GM21515 (cell line): ENCODE measurements around the gene RNF150.

ENCODE experiments used
- ATAC-seq: cut with Tn5 transposase; IDR thresholded peaks from one replicate; pipeline ENCODE4 v1.9.1; 2021; ENCODE audit not compliant: unreplicated experiment

Gene RNF150

GRCh38 chr4:140930557-140930956 lies 202.7 kb downstream of the RNF150 start:
- ATAC-seq: no peak

DNA sequence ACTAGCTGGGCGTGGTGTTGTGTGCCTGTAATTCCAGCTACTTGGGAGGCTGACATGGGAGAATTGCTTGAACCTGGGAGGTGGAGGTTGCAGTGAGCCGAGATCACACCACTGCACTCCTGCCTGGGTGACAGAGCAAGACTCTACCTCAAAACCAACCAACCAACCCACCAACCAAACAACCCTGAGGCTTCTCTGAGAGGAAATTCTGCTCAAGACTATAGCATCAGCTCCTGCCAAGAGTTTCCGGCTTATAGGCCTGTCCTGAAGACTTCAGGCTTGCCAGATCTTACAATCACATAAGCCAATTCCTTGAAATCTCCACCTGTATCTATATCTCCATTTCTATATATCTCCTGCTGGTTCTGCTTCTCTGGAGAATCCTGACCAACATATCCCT lies 203.3 kb downstream of the RNF150 start:
- no peak for ATAC-seq

GRCh38 chr4:140928880-140929279 lies 204.4 kb downstream of the RNF150 start:
- no peak for ATAC-seq

- no peak for ATAC-seq
Measured at GRCh38 chr4:140926672-140927071, 206.6 kb downstream of the RNF150 start.

DNA sequence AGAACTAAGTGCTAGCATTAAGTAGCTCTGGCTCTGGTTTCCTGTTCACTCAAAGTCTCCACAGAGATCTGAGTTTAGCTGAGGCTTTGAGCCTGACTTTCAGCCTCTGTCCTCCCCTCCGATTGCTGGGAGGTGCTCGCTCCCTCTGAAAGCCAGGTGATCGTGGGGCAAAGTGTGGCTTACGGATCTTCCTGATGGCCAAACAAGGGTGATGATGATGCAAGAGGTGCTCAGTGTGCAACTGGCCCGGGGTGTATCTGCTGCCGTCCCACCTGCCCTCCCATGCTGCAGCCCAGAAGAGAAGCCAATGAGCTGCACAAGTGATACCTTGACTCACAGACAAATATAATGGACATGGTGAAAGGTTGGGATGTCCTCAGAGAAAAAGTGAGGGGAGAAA lies 207.9 kb downstream of the RNF150 start:
- ATAC-seq: no peak

- ATAC-seq: no peak
Measured at GRCh38 chr4:140924761-140925392, 208.4 kb downstream of the RNF150 start.

GRCh38 chr4:140906993-140907962 lies 226.0 kb downstream of the RNF150 start:
- no peak for ATAC-seq

DNA sequence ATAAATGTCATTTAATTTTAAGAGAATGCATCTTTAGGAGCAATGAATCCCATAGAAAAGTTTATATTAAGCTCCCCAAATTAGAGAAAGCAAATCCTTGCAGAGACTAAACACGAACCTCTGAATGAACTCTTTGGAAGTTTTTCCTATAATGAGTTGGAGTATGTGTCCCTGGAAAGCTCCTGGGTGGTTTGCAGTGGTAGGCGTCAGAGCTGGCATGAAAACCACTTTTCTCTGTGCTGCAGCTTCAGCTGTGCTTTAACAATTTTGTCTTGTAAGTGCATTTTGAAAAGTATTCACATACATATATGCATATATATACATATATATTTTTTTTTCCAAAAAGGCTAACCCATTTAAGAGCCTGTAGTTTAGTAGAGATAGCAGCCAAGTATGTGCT lies 228.4 kb downstream of the RNF150 start:
- ATAC-seq: no peak

- no peak for ATAC-seq
Measured at GRCh38 chr4:140903522-140904475, 229.5 kb downstream of the RNF150 start.

GRCh38 chr4:140901736-140902336 lies 231.4 kb downstream of the RNF150 start:
- no peak for ATAC-seq

- no peak for ATAC-seq
Measured at GRCh38 chr4:140893939-140894338, 239.3 kb downstream of the RNF150 start.

GRCh38 chr4:140888054-140888453 lies 245.2 kb downstream of the RNF150 start:
- ATAC-seq: no peak

DNA sequence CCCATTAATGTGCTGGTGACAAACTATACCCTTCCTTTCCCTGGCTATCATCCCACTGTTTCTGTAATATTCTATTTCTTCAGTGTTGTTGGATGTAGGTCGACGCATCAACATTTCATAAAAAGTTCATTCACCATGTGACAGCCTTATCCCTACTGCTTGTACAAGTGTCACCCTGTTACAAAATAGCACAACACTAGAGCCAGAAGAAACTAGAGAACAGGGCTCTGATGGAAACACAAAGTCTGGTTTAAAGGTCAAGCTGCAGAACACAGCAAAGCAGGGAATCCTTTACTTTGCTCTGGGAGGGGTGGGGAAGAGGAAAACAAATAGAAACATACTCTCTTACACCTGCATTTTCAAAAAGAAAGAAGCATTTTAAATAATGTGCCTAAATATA lies 245.8 kb downstream of the RNF150 start:
- ATAC-seq: no peak

GRCh38 chr4:140884431-140885058 lies 248.7 kb downstream of the RNF150 start:
- peak; percentile 96 for ATAC-seq

GRCh38 chr4:140877781-140878180 lies 255.5 kb downstream of the RNF150 start:
- ATAC-seq: no peak

GRCh38 chr4:140876615-140877364 lies 256.5 kb downstream of the RNF150 start:
- no peak for ATAC-seq

DNA sequence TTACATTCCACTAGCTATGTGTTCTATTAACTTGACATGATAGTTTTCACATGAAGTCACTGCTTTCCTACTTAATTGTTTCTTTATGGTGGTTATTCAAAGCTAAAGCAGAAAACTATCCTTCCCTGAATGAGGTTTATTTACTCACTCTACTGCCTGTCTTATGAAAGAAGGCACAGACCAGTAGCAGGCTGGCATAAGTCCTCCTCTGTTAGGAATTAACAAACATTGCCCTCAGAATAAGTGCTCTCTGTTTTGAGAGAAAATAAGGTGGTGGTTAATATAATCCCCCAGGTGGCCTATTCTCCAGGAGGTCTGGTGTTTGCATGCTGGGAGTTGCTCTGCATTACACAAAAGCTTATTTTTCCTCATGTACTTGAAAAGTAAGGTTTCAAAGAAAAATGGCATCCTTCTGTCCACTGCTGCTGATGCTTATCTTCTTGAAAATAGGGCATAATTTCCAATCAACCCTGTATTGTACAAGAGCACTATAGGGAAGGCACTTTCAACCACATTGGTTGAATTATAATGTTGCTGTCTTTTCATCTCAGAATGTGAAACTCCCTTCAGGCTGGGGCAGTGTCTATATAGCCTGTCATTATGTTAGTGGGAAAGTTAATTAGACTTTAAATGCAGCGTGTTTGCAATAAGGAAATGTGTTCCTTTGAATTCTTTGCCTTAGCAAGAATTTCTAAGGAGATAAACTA lies 257.4 kb downstream of the RNF150 start:
- ATAC-seq: no peak

- ATAC-seq: no peak
Measured at GRCh38 chr4:140874056-140874455, 259.2 kb downstream of the RNF150 start.

DNA sequence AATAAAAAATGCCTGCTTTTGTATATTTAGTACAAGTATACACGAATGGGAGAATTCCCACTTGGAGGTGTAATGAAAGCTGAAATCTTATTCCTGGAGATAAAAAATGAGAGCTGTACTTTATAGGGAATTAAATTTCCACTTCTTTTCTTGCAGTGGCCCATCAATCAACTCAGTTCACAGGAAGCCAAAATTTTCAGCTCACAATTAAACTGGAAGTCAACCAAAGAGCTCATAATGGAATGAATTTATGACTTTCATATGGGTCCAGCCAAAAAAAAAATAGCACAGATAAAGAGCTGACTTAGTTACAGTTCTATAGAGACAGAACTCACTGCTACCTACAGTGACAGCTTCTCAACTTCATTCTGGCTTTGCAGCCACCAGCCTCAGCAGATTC lies 261.9 kb downstream of the RNF150 start:
- no peak for ATAC-seq
